Measurements from ENCODE around the gene MYEOV. TPM values are rescaled to one million over a fixed set of nuclear protein-coding genes. Genes with fewer than 3 reads are reported as not detected.

Gene MYEOV
- total and polyA plus RNA-seq, 2 of the 8 experiments (the other 6 are each of a cell fraction or from before 2014, with no cell fraction given) = 0.44 to 0.67 TPM

DNA sequence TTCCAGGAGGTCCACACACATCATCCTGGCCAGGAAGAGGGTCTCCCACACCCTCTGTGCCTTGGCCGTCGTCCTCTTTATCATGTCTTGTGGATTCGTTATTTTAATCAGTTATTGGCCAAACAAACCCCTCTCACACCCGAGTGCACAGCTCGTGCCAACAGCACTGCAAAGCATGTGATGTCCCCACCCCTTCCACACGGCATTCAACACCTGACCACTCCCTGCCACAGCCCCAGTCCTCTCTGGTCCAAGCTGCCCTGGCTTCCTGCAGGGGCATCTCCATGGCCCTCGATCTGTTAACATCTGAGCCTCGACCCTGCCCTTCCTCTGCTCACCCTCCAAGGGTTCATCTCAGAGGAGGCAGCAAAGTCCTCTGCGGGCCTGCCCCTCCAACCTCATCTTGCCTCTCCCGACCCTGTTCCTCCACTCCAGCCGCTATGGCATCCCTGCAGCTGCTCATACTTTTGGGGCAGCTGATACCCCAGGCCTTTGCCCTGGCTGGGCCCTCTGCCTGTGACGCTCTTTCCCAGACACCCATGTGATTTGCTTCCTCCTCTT lies 14.0 kb downstream of the MYEOV start:
- DNase-seq (ENCODE audit: low read depth in 1 of 2, low spot score in 2 of 2) (no peak), FAIRE-seq (no peak)
- Histone ChIP-seq H2BK120ac (replicated peaks; ENCODE audit: low read depth, low read length) (no peak overlapping the region), H4K91ac (replicated peaks; ENCODE audit: insufficient read length, low read length) (no peak overlapping the region), H3K14ac (ENCODE audit: insufficient read length) (no peak overlapping the region), H3K9me3 (ENCODE audit: insufficient read depth in 2 of 2, low read depth in 1 of 2, low read length in 1 of 2) (no peaks in the 10 kb centered on the region), H3K9ac (replicated peaks in 1 of 4; ENCODE audit: extremely low read depth in 1 of 4, low read depth in 3 of 4, low read length in 3 of 4) (no peak overlapping the region), H3K23ac (ENCODE audit: insufficient read length) (no peak overlapping the region), H2AFZ (ENCODE audit: low read length) (no peak overlapping the region), H2BK5ac (ENCODE audit: low read depth, low read length) (no peak overlapping the region), H3K79me1 (ENCODE audit: low read depth, low read length) (no peaks in the 10 kb centered on the region), H3K79me2 (ENCODE audit: control insufficient read depth in 1 of 2, insufficient read depth in 2 of 2, low read length in 2 of 2) (no peaks in the 10 kb centered on the region), H3K4me1 (replicated peaks in 1 of 4; ENCODE audit: control insufficient read depth in 3 of 4, insufficient read depth in 4 of 4, low read length in 3 of 4) (peaks cover 0 to 3% (median 1%) of the 10 kb centered on the region in 4 experiments; a peak in 1 of 7 replicates), H4K20me1 (replicated peaks in 1 of 2; ENCODE audit: control insufficient read depth in 1 of 2, insufficient read depth in 2 of 2, low read length in 2 of 2) (no peaks in the 10 kb centered on the region), H3K56ac (replicated peaks; ENCODE audit: insufficient read length, low read depth, low read length) (no peak overlapping the region), H4K8ac (ENCODE audit: extremely low read depth, insufficient read depth, low read length) (no peak overlapping the region), H2AK5ac (ENCODE audit: low read depth, low read length) (no peak overlapping the region), H3K27ac (ENCODE audit: low read depth, low read length) (no peak overlapping the region), H2BK20ac (ENCODE audit: low read length) (no peak overlapping the region), H3K36me3 (ENCODE audit: control insufficient read depth in 2 of 4, insufficient read depth in 4 of 4, low read length in 3 of 4) (no peaks in the 10 kb centered on the region), H2BK12ac (ENCODE audit: low read depth, low read length) (no peak overlapping the region), H3K23me2 (ENCODE audit: low read depth, low read length) (no peaks in the 10 kb centered on the region), H3K4me2 (ENCODE audit: insufficient read depth in 1 of 2, low read depth in 2 of 2, low read length in 2 of 2) (no peak overlapping the region), H4K5ac (ENCODE audit: insufficient read length, low read depth, low read length) (no peak overlapping the region), H3K4ac (replicated peaks; ENCODE audit: insufficient read length, low read depth, low read length) (no peak overlapping the region), H3K18ac (ENCODE audit: extremely low read depth, low read length) (no peak overlapping the region), H2BK15ac (ENCODE audit: low read length) (no peak overlapping the region), H3K4me3 (ENCODE audit: extremely low read depth in 1 of 4, insufficient read depth in 2 of 4, low read depth in 3 of 4, low read length in 4 of 4) (no peak overlapping the region), H3K27me3 (replicated peaks in 1 of 4; ENCODE audit: control insufficient read depth in 3 of 4, extremely low read depth in 1 of 4, insufficient read depth in 3 of 4, low read length in 3 of 4) (no peaks in the 10 kb centered on the region)
- ChIA-PET CTCF (ENCODE audit: partially characterized antibody) (interaction anchor here (0.6 to 3.0 kb wide), 8 partner anchors 9 to 213 kb away, joined by 3 to 13 read pairs (median 4); partner anchors contain the start of gene MYEOV), POLR2A (ENCODE audit: partially characterized antibody) (no interaction called here)
- TF ChIP-seq SIN3A (conservative IDR thresholded peaks at IDR 0.05 in 1 of 2, IDR thresholded peaks at IDR 0.05 in 1 of 2; ENCODE audit: low read depth in 1 of 2, low read length in 2 of 2) = no peak
- no peak for TF ChIP-seq KDM5A (IDR thresholded peaks at IDR 0.05; ENCODE audit: low read length)
- no peak for TF ChIP-seq POLR2A (IDR thresholded peaks at IDR 0.05; ENCODE audit: control extremely low read depth in 1 of 2, low read depth in 2 of 2, low read length in 2 of 2)
- 79% methylated on average over 10 of the region's 12 CpGs; no CpG with 5 or more reads in 1 of the 2 experiments for WGBS, 2 experiments (ENCODE audit: extremely low coverage in 1 of 2, insufficient coverage in 1 of 2, insufficient read length in 1 of 2, insufficient replicate concordance in 2 of 2, low coverage in 1 of 2, low lambda C conversion rate in 2 of 2, missing lambda C conversion rate in 1 of 2)

Measured in H1 (cell line).